Osteoblast (primary cell): Measurements from ENCODE around the gene ZNF384. TPM values are rescaled to one million over a fixed set of nuclear protein-coding genes. Genes with fewer than 3 reads are reported as not detected.

ENCODE experiments used
- DNase-seq: peaks from one replicate; pipeline ENCODE4 v3.0.0; 2011; ENCODE audit warnings: low spot score, mixed read lengths; ENCODE audit not compliant: insufficient read length; ENCODE audit errors: missing footprints
- H2AFZ ChIP-seq: 2 replicates; pipeline ENCODE4 v1.6.0; 2011; ENCODE audit warnings: mild to moderate bottlenecking, low read length
- H3K27ac ChIP-seq: 2 replicates; pipeline ENCODE4 v1.5.1; 2011; ENCODE audit warnings: mild to moderate bottlenecking, low read depth, low read length, moderate library complexity
- H3K27me3 ChIP-seq: 2 replicates; pipeline ENCODE4 v1.6.0; 2012; ENCODE audit warnings: mild to moderate bottlenecking, control low read depth, inconsistent platforms, low read length, moderate library complexity; ENCODE audit not compliant: insufficient read depth
- H3K36me3 ChIP-seq: 2 replicates; pipeline ENCODE4 v1.5.1; 2011; ENCODE audit warnings: mild to moderate bottlenecking, low read length, control low read depth, moderate library complexity; ENCODE audit not compliant: insufficient read depth
- H3K4me1 ChIP-seq: 2 replicates; pipeline ENCODE4 v1.5.1; 2011; ENCODE audit warnings: mild to moderate bottlenecking, low read length, control low read depth, moderate library complexity; ENCODE audit not compliant: insufficient read depth
- H3K4me2 ChIP-seq: 2 replicates; pipeline ENCODE4 v1.6.0; 2011; ENCODE audit warnings: mild to moderate bottlenecking, low read length; ENCODE audit not compliant: insufficient read depth
- H3K4me3 ChIP-seq: fragments of 200-600 bp; sonication (generic); 3 replicates; pipeline ENCODE4 v1.5.1; 2012; ENCODE audit warnings: mild to moderate bottlenecking, low read length, inconsistent platforms; ENCODE audit not compliant: insufficient read depth
- H3K79me2 ChIP-seq: 2 replicates; pipeline ENCODE4 v1.6.0; 2012; ENCODE audit warnings: mild to moderate bottlenecking, low read length, control low read depth, inconsistent platforms; ENCODE audit not compliant: insufficient read depth
- H3K9me3 ChIP-seq: 2 replicates; pipeline ENCODE4 v1.5.1; 2011; ENCODE audit warnings: low read depth, low read length, control low read depth
- H4K20me1 ChIP-seq: 2 replicates; pipeline ENCODE4 v1.6.0; 2012; ENCODE audit warnings: mild to moderate bottlenecking, low read length, control low read depth; ENCODE audit not compliant: insufficient read depth
- total RNA-seq: library from RNA; depleted of rRNA; stranded (reverse); fragments of >200 nt; gene quantifications from 2 replicates; pipeline ENCODE4 v1.2.3, GENCODE V29; 2012
- TF ChIP-seq, protein P1 (sequence below): IDR thresholded peaks from 2 replicates; pipeline ENCODE4 v1.5.1; 2011; ENCODE audit warnings: mild to moderate bottlenecking, low read depth, low read length, moderate library complexity; ENCODE audit errors: extremely low read depth

The ZNF384 gene
- total RNA-seq, 1 donor = 19.9 TPM

DNA sequence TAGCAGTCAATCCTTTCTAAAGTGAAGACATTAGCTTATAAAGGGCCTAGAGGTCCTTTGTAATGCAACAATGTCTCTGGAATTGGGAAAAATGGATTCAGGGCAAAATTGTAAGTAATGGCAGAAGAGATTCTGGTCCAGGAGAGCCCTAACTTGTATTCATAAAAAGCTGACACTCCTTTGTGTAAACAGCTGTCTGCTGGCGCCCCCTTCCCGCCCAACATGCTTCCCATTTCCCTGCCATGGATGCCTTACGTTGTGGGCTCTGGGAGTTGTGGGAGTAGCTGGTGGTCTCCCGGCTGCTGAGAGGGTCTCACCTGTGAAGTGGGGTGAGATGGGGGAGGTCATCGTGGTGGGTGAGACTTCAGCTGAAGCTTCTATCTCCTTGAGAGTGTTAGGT is 44.3 kb downstream of the ZNF384 start:
- peaks cover 3% of the 10 kb centered on the region for H3K36me3 ChIP-seq
- H3K9me3 ChIP-seq = peaks cover 4% of the 10 kb centered on the region
- peaks cover 5% of the 10 kb centered on the region for H3K27me3 ChIP-seq
- H2AFZ ChIP-seq = no peak overlapping the region
- no peaks in the 10 kb centered on the region for H4K20me1 ChIP-seq
- H3K79me2 ChIP-seq = no peaks in the 10 kb centered on the region
- peak; percentile 68 for DNase-seq
- no peaks in the 10 kb centered on the region for H3K4me1 ChIP-seq
- no peak overlapping the region for H3K4me2 ChIP-seq
- TF ChIP-seq, protein P1, sequence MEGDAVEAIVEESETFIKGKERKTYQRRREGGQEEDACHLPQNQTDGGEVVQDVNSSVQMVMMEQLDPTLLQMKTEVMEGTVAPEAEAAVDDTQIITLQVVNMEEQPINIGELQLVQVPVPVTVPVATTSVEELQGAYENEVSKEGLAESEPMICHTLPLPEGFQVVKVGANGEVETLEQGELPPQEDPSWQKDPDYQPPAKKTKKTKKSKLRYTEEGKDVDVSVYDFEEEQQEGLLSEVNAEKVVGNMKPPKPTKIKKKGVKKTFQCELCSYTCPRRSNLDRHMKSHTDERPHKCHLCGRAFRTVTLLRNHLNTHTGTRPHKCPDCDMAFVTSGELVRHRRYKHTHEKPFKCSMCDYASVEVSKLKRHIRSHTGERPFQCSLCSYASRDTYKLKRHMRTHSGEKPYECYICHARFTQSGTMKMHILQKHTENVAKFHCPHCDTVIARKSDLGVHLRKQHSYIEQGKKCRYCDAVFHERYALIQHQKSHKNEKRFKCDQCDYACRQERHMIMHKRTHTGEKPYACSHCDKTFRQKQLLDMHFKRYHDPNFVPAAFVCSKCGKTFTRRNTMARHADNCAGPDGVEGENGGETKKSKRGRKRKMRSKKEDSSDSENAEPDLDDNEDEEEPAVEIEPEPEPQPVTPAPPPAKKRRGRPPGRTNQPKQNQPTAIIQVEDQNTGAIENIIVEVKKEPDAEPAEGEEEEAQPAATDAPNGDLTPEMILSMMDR = peak; percentile 33
- no peak overlapping the region for H3K4me3 ChIP-seq
- H3K27ac ChIP-seq = no peak overlapping the region

DNA sequence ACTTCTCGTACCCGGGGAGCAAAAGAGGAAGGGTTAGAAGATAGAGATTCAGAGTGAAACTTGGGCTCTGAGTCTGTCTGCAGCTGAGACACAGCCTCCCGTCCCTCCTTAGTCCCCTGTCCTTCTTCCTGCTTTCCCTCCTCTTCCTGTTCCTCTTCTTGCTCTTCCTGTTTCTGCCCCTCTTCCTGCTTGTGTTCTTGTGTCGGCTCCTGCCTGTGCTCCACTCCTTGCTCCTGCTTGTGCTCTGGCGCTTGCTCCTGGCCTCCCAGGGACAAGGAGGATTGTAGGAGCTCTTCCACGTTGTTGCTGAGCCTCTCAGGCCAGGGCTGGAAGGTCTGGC is 44.9 kb downstream of the ZNF384 start:
- no peak overlapping the region for H2AFZ ChIP-seq

DNA sequence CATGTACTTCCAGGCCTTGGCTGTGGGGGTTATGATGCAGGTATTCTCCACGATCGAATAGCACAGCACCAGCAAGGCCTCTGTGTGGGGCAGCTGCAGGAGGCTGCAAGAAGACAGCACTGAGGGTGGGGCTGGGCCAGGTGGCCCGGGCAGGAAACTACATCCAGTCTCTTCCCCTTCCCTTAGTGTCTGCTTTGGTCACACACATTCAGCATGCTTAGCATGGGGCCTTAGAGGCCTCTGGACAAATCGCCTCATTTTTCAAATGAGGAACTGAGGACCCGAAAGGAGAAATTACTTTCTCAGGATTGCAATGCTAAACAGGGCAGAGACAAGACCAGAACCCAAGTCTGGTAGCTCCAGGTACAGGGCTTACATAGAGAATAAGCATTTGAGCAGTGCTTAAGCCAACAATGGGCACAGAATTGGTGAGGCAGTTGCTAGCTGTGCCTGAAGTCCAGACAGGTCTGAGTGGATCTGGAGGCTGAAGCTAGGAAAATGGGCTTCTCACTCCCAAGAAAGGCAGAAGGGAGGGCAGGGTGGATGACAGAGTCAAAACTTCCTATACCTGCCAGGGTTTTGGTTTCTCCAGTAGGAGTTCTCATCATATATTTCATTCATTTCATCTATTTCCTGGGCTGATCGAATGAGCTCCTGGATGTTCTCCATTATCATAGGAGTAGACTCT is 45.5 kb downstream of the ZNF384 start:
- Histone ChIP-seq H4K20me1 (no peaks in the 10 kb centered on the region), H3K4me1 (no peaks in the 10 kb centered on the region), H3K4me3 (no peak overlapping the region), H3K27me3 (peaks cover 6% of the 10 kb centered on the region), H2AFZ (no peak overlapping the region), H3K4me2 (no peak overlapping the region), H3K79me2 (no peaks in the 10 kb centered on the region), H3K27ac (no peak overlapping the region), H3K36me3 (peaks cover 3% of the 10 kb centered on the region), H3K9me3 (peaks cover 4% of the 10 kb centered on the region)
- peak; percentile 53 for DNase-seq
- TF ChIP-seq, protein P1 = no peak

More for the DNA sequence above, 44.9 kb downstream of the ZNF384 start:
- Histone ChIP-seq H3K4me2 (no peak overlapping the region), H3K4me1 (no peaks in the 10 kb centered on the region), H3K4me3 (no peak overlapping the region), H3K27me3 (peaks cover 5% of the 10 kb centered on the region), H4K20me1 (no peaks in the 10 kb centered on the region), H3K79me2 (no peaks in the 10 kb centered on the region), H3K9me3 (peaks cover 4% of the 10 kb centered on the region), H3K27ac (no peak overlapping the region), H3K36me3 (peaks cover 3% of the 10 kb centered on the region)
- no peak for DNase-seq
- TF ChIP-seq, protein P1 = no peak

DNA sequence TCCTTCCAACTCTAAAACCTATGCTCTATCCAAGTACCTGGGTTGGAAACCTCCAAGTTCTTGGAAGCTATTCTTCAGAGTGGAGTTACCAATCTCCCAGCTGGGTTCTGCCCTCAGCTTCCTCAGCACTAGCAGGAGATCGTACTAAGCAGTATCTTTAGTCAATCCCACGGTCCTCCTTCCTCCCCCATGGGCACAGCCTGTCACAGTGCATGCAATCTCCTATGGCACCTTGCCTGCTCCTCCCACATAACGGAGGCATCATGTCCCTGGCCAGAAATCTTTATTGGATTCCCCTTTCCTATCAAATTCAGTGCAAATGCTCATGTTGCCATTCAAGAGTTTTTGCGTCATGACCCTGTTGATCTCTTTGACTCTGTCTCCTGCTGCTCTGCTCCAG is 48.0 kb downstream of the ZNF384 start:
- H3K9me3 ChIP-seq = peaks cover 4% of the 10 kb centered on the region
- H2AFZ ChIP-seq = no peak overlapping the region
- H4K20me1 ChIP-seq = no peaks in the 10 kb centered on the region
- H3K27me3 ChIP-seq = peaks cover 13% of the 10 kb centered on the region
- no peaks in the 10 kb centered on the region for H3K79me2 ChIP-seq
- TF ChIP-seq, protein P1 = no peak
- H3K27ac ChIP-seq = no peak overlapping the region
- no peaks in the 10 kb centered on the region for H3K36me3 ChIP-seq
- H3K4me1 ChIP-seq = no peaks in the 10 kb centered on the region
- no peak overlapping the region for H3K4me2 ChIP-seq
- DNase-seq = peak; percentile 78
- H3K4me3 ChIP-seq = no peak overlapping the region
